ENCODE results near the gene SLC66A3.

The SLC66A3 gene

GRCh38 chr2:11155381-11156035 lies at the start of gene SLC66A3:
Gene SLC66A3, plus strand, starts transcription at chr2:11155467. Its CDS starts 80 bp downstream, at chr2:11155547.
- in situ Hi-C loops (cut with HindIII; ENCODE audit: low pct_ligation_motif_present, low pct_unique_long_range_greater_than_20kb, low sequenced_read_pairs), result no loop called here
- peak; percentile 91 for DNase-seq

GRCh38 chr2:11109002-11109401 lies 46.3 kb upstream of the SLC66A3 start:
- in situ Hi-C loops (cut with HindIII; ENCODE audit: low pct_ligation_motif_present, low pct_unique_long_range_greater_than_20kb, low sequenced_read_pairs), result loop anchor here (25.0 kb wide), 1 partner anchor 272 kb away; no protein-coding TSS in a partner anchor
- DNase-seq, result no peak

- no peak for DNase-seq
- in situ Hi-C loops (cut with HindIII; ENCODE audit: low pct_ligation_motif_present, low pct_unique_long_range_greater_than_20kb, low sequenced_read_pairs), result loop anchor here (25.0 kb wide), 1 partner anchor 276 kb away; no protein-coding TSS in a partner anchor
Observed at GRCh38 chr2:11112870-11113428, 42.3 kb upstream of the SLC66A3 start.

- in situ Hi-C loops (cut with HindIII; ENCODE audit: low pct_ligation_motif_present, low pct_unique_long_range_greater_than_20kb, low sequenced_read_pairs), result loop anchor here (25.0 kb wide), 1 partner anchor 280 kb away; no protein-coding TSS in a partner anchor
- DNase-seq, result no peak
Observed at GRCh38 chr2:11117776-11118175, 37.5 kb upstream of the SLC66A3 start.

GRCh38 chr2:11118761-11119160 lies 36.5 kb upstream of the SLC66A3 start:
- in situ Hi-C loops (cut with HindIII; ENCODE audit: low pct_ligation_motif_present, low pct_unique_long_range_greater_than_20kb, low sequenced_read_pairs), result loop anchor here (25.0 kb wide), 1 partner anchor 281 kb away; no protein-coding TSS in a partner anchor
- no peak for DNase-seq

GRCh38 chr2:11121099-11121822 lies 34.0 kb upstream of the SLC66A3 start:
- no peak for DNase-seq
- in situ Hi-C loops (cut with HindIII; ENCODE audit: low pct_ligation_motif_present, low pct_unique_long_range_greater_than_20kb, low sequenced_read_pairs), result loop anchor here (25.0 kb wide), 1 partner anchor 284 kb away; no protein-coding TSS in a partner anchor

- in situ Hi-C loops (cut with HindIII; ENCODE audit: low pct_ligation_motif_present, low pct_unique_long_range_greater_than_20kb, low sequenced_read_pairs), result loop anchor here (25.0 kb wide), 1 partner anchor 284 kb away; no protein-coding TSS in a partner anchor
Observed at GRCh38 chr2:11121823-11122155, 33.5 kb upstream of the SLC66A3 start.

GRCh38 chr2:11122380-11122779 lies 32.9 kb upstream of the SLC66A3 start:
- in situ Hi-C loops (cut with HindIII; ENCODE audit: low pct_ligation_motif_present, low pct_unique_long_range_greater_than_20kb, low sequenced_read_pairs), result loop anchor here (25.0 kb wide), 1 partner anchor 285 kb away; no protein-coding TSS in a partner anchor
- DNase-seq, result no peak

More at GRCh38 chr2:11121823-11122155, 33.5 kb upstream of the SLC66A3 start:
- no peak for DNase-seq

GRCh38 chr2:11123001-11123809 lies 32.1 kb upstream of the SLC66A3 start:
- no peak for DNase-seq
- in situ Hi-C loops (cut with HindIII; ENCODE audit: low pct_ligation_motif_present, low pct_unique_long_range_greater_than_20kb, low sequenced_read_pairs), result loop anchor here (25.0 kb wide), 1 partner anchor 286 kb away; no protein-coding TSS in a partner anchor

GRCh38 chr2:11123856-11124759 lies 31.2 kb upstream of the SLC66A3 start:
- DNase-seq, result peak; percentile 72
- in situ Hi-C loops (cut with HindIII; ENCODE audit: low pct_ligation_motif_present, low pct_unique_long_range_greater_than_20kb, low sequenced_read_pairs), result loop anchor here (25.0 kb wide), 1 partner anchor 287 kb away; no protein-coding TSS in a partner anchor

- in situ Hi-C loops (cut with HindIII; ENCODE audit: low pct_ligation_motif_present, low pct_unique_long_range_greater_than_20kb, low sequenced_read_pairs), result loop anchor here (25.0 kb wide), 1 partner anchor 287 kb away; no protein-coding TSS in a partner anchor
- DNase-seq, result no peak
Observed at GRCh38 chr2:11124760-11125068, 30.6 kb upstream of the SLC66A3 start.

- DNase-seq, result no peak
- in situ Hi-C loops (cut with HindIII; ENCODE audit: low pct_ligation_motif_present, low pct_unique_long_range_greater_than_20kb, low sequenced_read_pairs), result no loop called here
Observed at GRCh38 chr2:11127761-11128160, 27.5 kb upstream of the SLC66A3 start.

GRCh38 chr2:11128243-11128951 lies 26.9 kb upstream of the SLC66A3 start:
- DNase-seq, result peak; percentile 35
- in situ Hi-C loops (cut with HindIII; ENCODE audit: low pct_ligation_motif_present, low pct_unique_long_range_greater_than_20kb, low sequenced_read_pairs), result no loop called here

GRCh38 chr2:11129598-11130449 lies 25.4 kb upstream of the SLC66A3 start:
- in situ Hi-C loops (cut with HindIII; ENCODE audit: low pct_ligation_motif_present, low pct_unique_long_range_greater_than_20kb, low sequenced_read_pairs), result no loop called here
- DNase-seq, result peak; percentile 57

- no peak for DNase-seq
Observed at GRCh38 chr2:11131166-11131920, 23.9 kb upstream of the SLC66A3 start.

More at GRCh38 chr2:11131166-11131920, 23.9 kb upstream of the SLC66A3 start:
- in situ Hi-C loops (cut with HindIII; ENCODE audit: low pct_ligation_motif_present, low pct_unique_long_range_greater_than_20kb, low sequenced_read_pairs), result no loop called here

All from ACHN (cell line).